LHCN-M2 (cell line): Measurements from ENCODE around the gene CHCHD4. TPM values are rescaled to one million over a fixed set of nuclear protein-coding genes. Genes with fewer than 3 reads are reported as not detected.
"Not testable (repeated sequence)": the region's sequence is repeated elsewhere in the genome, so short reads cannot be mapped to it uniquely, and the experiment has no call there.

ENCODE experiments used
- DNase-seq: peaks from one replicate; pipeline ENCODE4 v3.0.0-alpha.2; 2012; ENCODE audit warnings: low read depth
- total RNA-seq: library from RNA; depleted of rRNA; stranded (reverse); fragments of >200 nt; gene quantifications from 2 replicates; pipeline ENCODE4 v1.2.3, GENCODE V29; 2014

The CHCHD4 gene
- total RNA-seq, 1 experiment from 2014 or later = 27.2 TPM

GRCh38 chr3:14120111-14120920 lies 4.4 kb downstream of the CHCHD4 start:
- DNase-seq = no peak

GRCh38 chr3:14119651-14120050 lies 5.0 kb downstream of the CHCHD4 start:
- no peak for DNase-seq

DNA sequence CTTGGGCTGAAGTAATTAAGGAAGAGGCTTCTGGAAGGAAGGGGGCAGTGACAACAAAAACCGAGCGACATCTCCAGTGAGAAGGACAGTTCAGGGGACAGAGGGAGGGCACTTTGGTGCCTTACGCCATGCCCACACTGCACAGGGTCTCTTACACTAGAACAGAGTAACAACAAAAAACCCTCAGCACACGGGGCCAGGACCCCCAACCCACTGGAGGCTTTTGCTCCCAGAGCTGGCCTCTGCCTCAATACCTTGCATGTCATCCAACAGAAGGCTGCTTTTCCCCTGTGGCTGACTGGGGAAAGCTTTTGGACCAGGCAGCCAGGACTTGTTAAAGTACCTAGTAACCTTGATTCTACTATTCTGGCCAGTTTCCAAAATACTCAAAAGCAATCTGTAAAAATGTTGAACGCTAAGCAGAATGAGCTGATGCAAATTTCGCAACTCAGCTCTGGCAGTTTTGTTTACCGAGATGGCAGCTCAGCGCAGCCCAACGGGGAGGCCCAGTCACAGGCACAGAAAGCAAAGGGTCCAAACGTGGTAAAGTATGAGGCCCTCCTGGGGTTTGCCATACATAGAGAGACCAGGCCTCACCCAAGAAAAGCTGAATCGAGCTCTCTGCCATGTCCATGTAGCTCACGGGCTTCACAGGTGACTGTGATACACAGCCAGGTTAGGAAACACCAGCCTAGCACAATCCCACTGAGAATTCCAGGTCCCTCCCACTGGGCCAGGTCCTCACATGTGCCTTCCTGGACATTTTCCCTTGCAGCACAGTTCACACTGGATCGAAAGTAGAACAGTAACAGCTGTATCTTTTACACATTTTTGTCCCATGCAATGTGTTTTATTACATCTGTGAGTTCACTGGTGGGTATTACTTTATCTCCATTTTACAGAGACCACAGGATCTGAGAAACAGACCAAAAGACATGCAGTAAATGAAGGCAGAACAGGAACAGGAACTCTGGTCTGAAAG lies 6.0 kb downstream of the CHCHD4 start:
- DNase-seq = no peak

- no peak for DNase-seq
Measured at GRCh38 chr3:14117468-14118399, 6.9 kb downstream of the CHCHD4 start.

GRCh38 chr3:14113965-14114635 lies 10.6 kb downstream of the CHCHD4 start:
- DNase-seq = no peak

DNA sequence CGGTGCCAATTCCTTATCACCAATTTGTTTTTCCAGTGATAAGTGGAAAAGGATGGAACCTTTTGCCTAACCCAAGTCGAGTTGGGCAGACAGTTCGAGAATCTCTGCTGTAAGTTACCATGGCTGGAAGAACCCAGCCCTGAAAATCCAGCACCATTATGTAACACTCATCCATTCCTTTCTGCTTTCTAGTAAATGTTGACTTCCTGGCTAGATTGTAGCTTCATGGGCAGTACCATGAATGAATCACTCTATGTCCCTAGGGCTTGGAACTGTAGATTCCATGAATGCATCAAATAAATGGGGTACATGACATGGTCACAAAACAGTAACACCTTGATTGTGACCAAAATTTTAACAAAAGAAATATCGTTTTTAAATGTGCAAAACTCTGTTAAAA lies 14.0 kb downstream of the CHCHD4 start:
- DNase-seq = no peak

DNA sequence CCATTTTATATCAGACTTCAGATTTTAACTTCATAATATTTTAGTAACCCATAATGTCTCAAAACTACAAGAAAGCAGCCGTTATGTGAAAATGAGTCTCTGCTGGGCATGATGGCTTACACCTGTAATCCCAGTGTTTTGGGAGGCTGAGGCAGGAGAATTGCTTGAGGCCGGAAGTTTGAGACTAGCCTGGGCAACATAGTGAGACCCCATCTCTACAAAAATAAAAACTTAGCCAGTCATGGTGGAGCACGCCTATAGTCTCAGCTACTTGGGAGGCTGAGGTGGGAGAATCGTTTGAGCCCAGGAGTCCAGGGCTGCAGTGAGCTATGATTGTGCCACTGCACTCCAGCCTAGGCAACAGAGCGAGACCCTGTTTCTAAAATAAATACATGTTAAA lies 14.8 kb downstream of the CHCHD4 start:
- DNase-seq = not testable (repeated sequence)

- DNase-seq = no peak
Measured at GRCh38 chr3:14097616-14098391, 26.9 kb downstream of the CHCHD4 start.

DNA sequence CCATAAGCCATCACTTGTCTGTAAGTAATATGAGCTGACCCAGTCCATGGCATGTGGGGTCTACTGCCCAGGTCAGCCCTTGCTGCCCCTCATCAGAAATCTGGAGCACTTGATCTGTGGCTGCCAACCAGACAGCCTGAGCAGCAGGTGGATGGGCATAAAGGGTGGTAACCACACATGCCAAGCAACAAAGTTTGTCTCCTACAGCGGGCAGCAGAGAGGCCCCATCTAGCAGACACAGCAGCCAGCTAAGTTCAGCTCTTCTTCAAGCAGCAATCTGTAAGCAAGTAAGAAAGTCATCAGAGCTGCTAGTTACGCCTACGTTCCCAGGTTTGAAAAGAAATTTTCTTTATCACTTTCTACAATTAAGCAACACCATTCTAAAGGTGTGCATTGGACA lies 27.9 kb downstream of the CHCHD4 start:
- no peak for DNase-seq

- DNase-seq = no peak
Measured at GRCh38 chr3:14093831-14094230, 30.8 kb downstream of the CHCHD4 start.

DNA sequence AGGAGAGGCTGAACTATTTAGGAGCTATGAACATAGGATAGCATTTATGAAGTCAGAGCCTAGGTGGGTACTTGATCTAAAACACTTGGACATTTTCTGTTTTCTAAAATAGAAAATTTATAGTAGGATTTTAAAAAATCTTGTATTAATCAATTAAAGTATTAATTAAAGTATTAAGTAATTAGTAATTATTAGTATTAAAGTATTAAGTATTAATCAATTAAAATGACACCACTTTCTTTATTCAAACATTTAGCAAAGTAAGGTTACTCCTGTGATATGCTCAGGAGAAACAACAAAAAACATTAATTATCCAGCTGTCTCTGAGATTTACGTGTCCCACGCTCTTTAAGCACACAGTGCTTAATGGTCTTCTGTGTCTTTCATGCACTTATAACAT lies 32.2 kb downstream of the CHCHD4 start:
- no peak for DNase-seq

GRCh38 chr3:14091959-14092358 lies 32.7 kb downstream of the CHCHD4 start:
- not testable (repeated sequence) for DNase-seq

- DNase-seq = not testable (repeated sequence)
Measured at GRCh38 chr3:14087461-14087860, 37.2 kb downstream of the CHCHD4 start.

GRCh38 chr3:14082108-14082657 lies 42.5 kb downstream of the CHCHD4 start:
- no peak for DNase-seq

- no peak for DNase-seq
Measured at GRCh38 chr3:14077310-14077709, 47.4 kb downstream of the CHCHD4 start.

DNA sequence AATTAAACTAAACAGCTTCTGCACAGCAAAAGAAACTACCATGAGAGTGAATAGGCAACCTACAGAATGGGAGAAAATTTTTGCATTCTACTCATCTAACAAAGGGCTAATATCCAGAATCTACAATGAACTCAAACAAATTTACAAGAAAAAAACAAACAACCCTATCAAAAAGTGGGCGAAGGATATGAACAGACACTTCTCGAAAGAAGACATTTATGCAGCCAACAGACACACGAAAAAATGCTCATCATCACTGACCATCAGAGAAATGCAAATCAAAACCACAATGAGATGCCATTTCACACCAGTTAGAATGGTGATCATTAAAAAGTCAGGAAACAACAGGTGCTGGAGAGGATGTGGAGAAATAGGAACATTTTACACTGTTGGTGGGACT lies 49.4 kb downstream of the CHCHD4 start:
- DNase-seq = not testable (repeated sequence)

DNA sequence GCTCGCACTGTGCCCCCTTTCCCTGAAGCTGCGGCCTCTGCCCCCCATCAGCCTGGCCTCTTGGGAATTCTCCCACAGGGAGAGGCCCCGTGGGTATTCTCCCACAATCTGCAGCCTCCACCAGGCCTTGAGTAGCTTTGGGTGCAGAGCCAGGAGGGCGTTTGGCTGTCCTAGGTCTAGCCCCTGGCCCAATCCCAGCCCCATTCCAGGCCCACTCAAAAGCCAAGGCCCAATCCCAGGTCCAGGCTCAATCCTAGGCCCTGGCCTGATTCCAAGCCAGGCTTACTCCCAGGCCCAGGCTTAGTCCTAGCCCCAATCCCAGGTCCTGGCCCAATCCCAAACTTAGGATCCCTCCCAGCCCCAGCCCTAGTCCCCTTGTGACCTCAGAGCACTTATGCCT lies 59.8 kb downstream of the CHCHD4 start:
- DNase-seq = no peak

- DNase-seq = no peak
Measured at GRCh38 chr3:14063152-14063551, 61.5 kb downstream of the CHCHD4 start.
